H1 (cell line): Measurements from ENCODE around the gene DPF1. TPM values are rescaled to one million over a fixed set of nuclear protein-coding genes. Genes with fewer than 3 reads are reported as not detected.

Experiments
- CHD2 ChIP-seq: IDR thresholded peaks from 2 replicates; pipeline ENCODE4 v1.6.1; 2012; ENCODE audit warnings: low read length, improper control_type of control experiment
- EZH2 ChIP-seq: fragments of 200-600 bp; sonication (generic); IDR thresholded peaks from 2 replicates; pipeline ENCODE4 v1.7.1; 2012; ENCODE audit warnings: low read depth, mild to moderate bottlenecking, moderate library complexity, low read length, inconsistent platforms; ENCODE audit not compliant: severe bottlenecking
- JUND ChIP-seq: IDR thresholded peaks from 2 replicates; pipeline ENCODE4 v1.6.1; 2011; ENCODE audit warnings: mild to moderate bottlenecking, improper control_type of control experiment, low read length
- TBP ChIP-seq: IDR thresholded peaks from 2 replicates; pipeline ENCODE4 v1.6.1; 2011; ENCODE audit warnings: low read depth, low read length, improper control_type of control experiment
- USF2 ChIP-seq: IDR thresholded peaks from 2 replicates; pipeline ENCODE4 v1.6.1; 2011; ENCODE audit warnings: low read length, improper control_type of control experiment
- polyA plus RNA-seq, 7 experiments: library from polyadenylated mRNA; depleted of rRNA in 3 of 7; stranded (reverse) in 5 of 7; unstranded in 2 of 7; fragments of >200 nt in 5 of 7; fragments of 200-250 nt in 2 of 7; gene quantifications; 1 replicate in 5 of 7; 2 replicates in 1 of 7; 4 replicates in 1 of 7; pipeline versions ENCODE4 v1.2.1 to v1.2.3, GENCODE V29; 2011 to 2013; ENCODE audit warnings: missing spikeins in 2 of 7, mixed read lengths in 2 of 7
- total RNA-seq: library from RNA; stranded (reverse); fragmentation: NEBNext Ultra II Directional; extraction: Animal tissue kit (Norgen Biotek cat#: 25700); gene quantifications from 2 replicates; pipeline ENCODE4 v1.2.1, GENCODE V29; 2021

Gene DPF1
- total and polyA plus RNA-seq, 2 of the 8 experiments (the other 6 are each of a cell fraction or from before 2014, with no cell fraction given): 12.9 to 15.6 TPM

- TF ChIP-seq USF2: no peak
- no peak for TF ChIP-seq CHD2
- no peak for TF ChIP-seq TBP
- TF ChIP-seq JUND: no peak
- TF ChIP-seq EZH2: no peak
Observed at GRCh38 chr19:38250428-38250820, 26.4 kb upstream of the DPF1 start (continued).
